ENCODE data around the gene LARP4.
"Not testable (repeated sequence)": the region's sequence is repeated elsewhere in the genome, so short reads cannot be mapped to it uniquely, and the experiment has no call there.

The LARP4 gene

DNA sequence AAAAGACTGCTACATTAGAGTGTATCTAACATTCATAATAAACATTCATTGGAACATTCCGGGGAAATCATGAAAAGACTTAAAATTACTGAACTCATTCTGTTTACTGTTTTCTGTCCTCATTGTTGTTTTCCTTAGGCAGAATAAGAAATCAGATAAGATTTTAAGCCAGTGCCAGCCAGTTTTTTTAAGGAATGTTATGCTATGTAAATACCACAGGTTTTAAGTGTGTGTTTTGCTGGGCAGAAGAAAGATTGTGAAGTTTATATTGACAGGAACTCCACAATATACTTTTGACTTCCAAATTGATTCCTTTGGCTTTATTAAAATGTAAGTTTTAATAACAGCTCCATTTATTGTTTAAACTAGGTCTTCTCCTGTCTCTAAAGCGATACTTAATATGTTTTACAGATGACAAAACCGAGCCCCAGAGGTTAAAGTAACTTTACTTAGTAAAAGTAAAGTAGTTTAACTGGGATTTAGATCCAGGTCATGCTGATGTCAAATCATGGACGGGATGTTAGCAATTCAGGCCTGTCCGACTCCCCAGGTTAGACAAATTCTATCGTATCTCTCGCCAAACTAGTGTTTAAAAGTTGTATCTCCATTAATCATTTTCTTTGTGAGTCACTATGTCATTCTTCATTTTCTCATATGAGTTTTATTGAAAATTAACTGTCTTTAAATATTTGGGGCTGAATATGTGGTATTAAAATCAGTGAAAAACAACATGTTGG lies 1.7 kb downstream of the LARP4 start:
- no peak for DNase-seq

DNA sequence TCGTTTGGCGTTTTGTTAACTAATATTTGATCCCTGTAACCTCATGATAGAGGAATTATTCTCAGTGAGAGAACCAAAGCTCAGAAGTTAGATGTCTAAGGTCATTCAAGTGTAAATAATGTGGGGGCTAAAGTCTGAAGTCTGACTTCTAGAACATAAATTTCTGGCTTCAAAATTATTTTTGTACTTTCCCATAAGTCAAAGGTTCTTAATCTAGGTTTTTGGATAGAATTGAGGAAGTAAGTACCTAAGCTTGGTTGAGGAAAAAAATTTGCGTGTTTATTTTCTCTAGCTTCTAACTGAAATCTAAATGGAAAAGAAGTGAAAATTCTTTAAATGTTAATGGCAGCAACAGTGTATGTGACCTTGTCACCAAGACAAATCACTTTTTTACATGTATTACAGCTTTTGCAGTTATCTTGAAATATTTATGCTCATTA lies 2.3 kb downstream of the LARP4 start:
- no peak for DNase-seq

DNA sequence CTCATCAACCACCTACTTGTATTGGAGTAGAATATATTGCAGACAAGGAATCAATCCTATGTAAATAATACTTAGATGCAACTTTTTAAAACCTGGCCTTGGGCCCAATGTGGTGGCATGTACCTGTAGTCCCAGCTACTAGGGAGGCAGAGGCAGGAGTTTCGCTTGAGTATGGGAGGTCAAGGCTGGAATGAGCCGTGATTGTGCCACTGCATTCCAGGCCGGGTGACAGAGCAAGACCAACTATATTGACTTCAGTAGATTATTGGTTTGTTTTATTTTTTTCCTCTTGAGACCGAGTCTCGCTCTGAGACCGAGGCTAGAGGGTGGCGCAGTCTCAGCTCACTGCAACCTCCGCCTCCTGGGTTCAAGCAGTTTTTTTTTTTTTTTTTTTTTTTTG lies 3.6 kb downstream of the LARP4 start:
- DNase-seq = no peak

DNA sequence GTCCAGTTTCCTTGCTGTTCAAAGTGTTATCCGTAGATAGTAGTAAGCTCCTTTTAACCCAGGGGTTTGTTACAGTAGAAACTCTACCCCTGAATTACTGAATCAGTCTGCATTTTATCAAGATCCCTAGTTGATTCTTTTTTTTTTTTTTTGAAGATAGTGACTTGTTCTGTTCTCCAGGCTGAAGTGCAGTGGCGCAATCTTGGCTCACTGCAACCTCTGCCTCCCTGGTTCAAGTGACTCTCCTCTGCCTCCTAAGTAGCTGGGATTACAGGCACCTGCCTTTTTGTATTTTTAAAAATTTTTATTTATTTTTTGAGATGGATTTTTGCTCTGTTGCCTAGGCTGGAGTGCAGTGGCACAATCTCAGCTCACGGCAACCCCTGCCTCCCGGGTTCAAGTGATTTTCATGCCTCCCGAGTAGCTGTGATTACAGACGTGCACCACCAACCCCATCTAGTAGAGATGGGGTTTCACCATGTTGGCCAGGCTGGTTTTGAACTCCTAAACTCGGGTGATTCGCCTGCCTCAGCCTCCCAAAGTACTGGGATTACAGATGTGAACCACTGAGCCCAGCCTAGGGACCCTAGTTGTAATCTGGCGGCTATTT lies 10.5 kb downstream of the LARP4 start:
- no peak for DNase-seq

DNA sequence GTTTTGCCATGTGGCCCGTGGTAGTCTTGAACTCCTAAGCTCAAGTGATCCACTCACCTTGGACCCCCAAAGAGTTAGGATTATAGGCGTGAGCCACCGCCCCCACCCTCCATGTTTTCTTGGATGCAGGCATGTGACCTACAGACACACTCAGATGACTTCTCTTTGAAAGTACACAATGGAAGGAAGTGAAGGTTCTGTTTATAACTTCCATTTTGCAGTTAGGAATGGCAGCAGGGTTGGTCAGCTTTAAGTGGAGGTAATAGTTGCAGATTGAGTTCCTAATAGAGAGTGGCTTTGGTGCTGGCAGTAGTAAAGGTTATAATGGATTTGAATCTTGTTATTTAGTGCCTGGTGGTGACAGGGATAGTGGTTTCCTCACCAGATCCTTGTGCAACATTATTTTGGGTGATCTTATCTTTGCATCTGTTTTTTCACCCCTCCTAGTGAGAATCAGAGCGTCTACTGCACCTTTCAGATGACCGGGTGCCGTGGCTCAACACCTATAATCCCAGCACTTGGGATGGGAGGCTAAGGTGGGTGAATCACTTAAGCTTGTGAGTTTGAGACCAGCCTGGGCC lies 15.3 kb downstream of the LARP4 start:
- no peak for DNase-seq

DNA sequence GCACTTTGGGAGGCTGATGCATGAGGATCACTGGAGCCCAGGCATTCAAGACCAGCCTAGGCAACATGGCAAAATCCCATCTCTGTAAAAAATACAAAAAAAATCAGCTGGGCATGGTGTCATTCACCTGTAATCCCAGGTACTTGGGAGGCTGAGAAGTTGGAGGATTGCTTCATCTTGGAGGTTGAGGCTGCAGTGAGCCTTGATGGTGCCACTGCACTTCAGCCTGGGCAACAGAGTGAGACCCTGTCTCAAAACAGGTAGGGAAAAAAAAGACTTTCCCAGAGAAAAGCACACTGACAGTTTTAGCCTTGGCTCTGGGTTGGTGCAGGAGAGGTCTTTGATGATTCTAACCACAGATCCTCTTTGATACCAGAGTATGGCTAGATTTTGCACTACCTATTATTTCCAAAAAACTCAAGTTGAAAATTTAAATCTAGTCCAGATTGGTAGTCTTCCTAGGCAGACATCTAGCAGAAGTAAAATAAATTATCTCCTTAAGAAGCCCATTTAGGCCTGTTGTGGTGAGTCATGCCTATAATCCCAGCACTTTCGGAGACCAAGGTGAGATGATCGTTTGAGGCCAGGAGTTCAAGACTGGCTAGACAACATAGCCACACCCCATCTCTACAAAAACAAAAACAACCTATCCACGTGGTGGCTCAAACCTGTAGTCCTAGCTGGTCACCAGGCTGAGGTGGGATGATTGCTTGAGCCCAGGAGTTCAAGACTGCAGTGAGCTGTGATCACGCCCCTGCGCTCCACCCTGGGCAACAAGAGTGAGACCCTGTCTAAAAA lies 18.6 kb downstream of the LARP4 start:
- DNase-seq = no peak

DNA sequence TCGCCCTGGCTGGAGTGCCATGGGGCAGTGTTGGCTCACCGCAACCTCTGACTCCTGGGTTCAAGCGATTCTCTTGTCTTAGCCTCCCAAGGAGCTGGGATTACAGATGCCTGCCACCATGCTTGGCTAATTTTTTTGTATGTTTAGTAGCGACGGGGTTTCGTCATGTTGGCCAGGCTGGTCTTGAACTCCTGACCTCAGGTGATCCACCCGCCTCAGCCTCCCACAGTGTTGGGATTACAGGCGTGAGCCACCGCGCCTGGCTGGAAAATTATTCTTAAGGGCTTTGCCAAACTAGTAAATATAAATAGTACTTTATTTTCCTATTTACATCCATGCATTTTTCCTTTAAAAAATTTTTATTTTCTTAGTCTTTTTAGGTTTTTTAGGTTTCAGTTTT lies 22.2 kb downstream of the LARP4 start:
- DNase-seq = not testable (repeated sequence)

DNA sequence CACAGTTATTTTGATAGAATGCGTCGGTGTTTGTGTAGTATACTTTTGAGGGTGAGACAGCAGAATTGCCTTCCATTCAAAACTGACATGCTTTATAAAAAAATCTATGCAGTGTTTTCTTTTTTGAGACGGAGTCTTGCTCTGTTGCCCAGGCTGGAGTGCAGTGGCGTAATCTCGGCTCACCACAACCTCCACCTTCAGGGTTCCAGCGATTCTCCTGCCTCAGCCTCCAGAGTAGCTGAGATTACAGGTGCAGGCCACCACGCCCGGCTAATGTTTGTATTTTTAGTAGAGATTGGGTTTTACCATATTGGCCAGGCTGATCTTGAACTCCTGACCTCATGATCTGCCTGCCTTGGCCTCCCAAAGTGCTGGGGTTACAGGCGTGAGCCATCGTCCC lies 22.7 kb downstream of the LARP4 start:
- DNase-seq = not testable (repeated sequence)

DNA sequence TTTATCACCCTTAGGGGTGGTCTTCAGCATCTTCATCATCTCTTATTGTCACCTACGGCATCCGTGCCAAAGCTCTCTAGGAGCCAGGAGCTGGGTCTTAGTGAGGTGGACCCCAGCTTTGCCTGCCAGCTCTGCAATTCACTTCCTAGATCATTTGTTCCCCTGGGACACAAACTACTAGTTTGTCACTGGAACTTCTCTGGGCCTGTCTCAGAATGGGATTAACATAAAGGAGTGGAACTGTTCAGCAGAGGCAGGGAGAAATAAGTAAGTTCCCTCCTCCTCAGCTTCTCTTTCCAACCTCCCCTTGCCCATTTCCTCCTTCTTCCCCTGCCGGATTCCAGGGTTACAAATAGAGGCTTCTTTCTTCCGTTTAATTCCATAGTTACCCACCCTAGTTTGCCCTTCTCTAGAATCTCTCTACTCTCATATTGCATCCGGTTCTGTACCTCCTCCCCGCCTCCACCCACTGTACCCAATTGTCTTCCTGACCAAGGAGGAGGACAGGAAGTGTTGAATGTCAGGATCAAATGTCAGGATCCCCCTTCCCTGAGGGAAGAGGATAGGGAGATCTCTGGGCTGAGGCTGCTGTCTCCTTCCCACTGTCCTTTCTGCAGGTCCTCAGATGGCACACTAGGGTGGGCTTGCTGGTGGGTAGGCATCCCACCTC lies 25.0 kb downstream of the LARP4 start:
- peak; percentile 40 for DNase-seq

DNA sequence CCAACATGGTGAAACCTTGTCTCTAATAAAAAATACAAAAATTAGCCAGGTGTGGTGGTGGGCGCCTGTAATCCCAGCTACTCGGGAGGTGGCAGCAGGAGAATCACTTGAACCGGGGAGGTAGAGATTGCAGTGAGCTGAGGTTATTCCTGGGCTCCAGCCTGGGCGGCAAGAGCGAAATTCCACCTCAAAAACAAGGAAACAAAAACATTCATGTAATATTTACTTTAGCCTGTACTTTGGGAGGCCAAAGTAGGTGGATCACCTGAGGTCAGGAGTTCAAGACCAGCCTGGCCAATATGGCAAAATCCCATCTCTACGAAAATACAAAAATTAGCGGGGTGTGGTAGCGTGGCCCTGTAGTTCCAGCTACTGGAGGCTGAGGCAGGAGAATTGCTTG lies 31.0 kb downstream of the LARP4 start:
- DNase-seq = not testable (repeated sequence)

DNA sequence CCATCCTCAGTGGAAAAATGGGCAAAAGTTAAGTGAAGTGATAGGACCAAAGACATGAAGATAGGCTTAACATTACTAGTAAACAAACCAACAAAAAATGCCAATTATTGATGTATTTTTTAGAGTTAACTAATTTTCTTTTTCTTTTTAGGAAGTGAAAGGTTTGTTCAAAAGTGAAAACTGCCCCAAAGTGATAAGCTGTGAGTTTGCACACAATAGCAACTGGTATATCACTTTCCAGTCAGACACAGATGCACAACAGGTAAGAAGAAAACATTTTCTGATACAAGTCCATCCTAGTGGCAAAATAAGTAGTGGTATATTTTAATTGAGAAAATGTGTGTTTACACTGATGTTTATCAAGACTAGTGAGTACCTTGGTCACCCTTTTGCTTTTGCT lies 39.6 kb downstream of the LARP4 start:
- no peak for DNase-seq

DNA sequence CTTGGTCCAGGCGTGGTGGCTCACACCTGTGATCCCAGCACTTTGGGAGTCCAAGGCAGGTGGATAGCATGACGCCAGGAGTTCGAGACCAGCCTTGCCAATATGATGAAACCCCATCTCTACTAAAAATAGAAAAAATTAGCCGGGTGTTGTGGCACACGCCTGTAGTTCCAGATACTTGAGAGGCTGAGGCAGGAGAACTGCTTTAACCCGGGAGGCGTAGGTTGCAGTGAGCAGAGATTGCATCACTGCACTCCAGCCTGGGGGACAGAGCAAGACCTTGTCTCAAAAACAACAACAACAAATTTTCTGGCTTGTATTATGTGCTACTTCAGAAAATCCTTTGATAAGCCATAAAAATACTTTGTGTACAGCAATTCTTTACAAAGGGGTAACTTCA lies 41.1 kb downstream of the LARP4 start:
- no peak for DNase-seq

DNA sequence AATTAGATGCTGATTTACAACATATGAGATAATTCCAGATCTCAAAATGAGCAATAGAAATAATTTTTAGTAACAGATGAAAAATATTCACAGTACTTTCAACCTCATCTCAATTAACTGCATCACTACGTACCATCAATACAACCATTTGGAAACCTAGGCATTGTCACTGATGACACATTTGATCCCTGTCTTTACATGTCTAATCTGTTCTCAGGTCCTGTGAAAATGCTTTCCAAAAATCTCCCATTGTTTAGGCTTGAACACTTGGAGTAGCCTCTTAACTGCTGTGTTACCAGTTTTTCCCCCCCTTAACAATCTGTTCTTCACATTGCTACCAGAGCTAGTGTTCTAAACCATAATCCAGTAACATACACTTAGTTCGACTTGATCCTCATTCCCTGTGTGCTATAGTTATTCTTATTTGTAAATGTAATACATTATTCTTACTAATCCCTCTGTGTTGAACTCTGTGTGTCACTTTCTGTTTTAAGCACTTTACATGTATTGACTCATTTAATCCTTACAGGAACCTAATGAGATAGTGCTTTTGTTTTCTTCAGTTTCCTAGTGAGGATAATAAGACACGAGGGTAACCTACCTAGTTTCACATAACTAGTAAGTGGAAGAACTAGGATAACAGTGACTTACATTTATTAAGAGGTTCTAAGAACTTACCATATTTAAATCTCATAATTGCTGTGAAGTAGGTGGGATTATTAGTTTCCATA lies 41.7 kb downstream of the LARP4 start:
- no peak for DNase-seq

DNA sequence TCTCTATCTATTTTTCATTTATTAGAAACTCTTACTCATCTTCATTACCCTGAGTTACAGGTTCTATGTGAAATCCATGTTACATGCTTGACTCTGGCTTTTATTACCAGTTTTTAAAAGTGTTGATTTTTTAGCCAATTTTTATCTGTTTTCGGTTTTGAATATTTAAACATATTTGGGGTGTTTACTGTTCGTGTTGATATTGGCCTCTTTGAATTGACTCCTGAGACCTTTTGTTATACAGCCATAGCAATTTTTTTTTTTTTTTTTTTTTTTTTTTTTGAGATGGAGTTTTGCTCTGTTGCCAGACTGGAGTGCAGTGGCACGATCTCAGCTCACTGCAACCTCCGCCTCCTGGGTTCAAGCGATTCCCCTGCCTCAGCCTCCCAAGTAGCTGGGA lies 49.0 kb downstream of the LARP4 start:
- not testable (repeated sequence) for DNase-seq

DNA sequence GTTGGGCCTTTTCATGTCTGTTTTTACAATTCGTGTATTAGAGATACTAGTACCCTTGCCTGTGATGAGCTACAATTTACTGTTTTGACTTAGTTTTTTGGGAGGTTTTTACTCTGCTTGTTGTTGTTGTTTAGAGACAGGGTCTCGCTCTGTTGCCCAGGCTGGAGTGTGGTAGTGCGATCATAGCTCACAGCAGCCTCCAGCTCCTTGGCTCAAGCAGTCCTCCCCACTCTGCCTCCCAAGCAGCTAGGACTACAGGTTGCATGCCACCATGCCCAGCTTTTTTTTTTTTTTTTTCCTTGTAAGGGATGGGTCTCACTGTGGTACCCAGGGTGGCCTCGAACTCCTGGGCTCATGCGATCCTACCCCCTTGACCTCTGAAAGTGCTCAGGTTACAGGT lies 52.1 kb downstream of the LARP4 start:
- no peak for DNase-seq

DNA sequence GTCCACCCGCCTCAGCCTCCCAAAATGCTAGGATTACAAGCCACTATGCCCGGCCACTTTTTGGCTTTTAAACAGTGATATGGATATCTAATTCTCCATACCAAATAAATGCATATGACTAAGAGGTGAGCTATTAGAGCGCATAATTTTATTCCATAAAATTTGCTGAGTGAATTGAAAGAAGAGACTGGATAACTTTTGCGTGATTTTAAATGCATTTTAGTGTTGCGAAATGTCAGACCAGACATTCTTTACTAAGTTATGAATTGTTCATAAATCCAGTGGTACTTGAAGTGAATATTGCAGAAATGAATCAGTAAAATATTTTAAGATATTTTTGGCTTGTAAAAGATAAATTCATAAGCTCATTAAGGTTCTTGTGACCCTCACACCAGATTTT lies 53.2 kb downstream of the LARP4 start:
- no peak for DNase-seq

DNA sequence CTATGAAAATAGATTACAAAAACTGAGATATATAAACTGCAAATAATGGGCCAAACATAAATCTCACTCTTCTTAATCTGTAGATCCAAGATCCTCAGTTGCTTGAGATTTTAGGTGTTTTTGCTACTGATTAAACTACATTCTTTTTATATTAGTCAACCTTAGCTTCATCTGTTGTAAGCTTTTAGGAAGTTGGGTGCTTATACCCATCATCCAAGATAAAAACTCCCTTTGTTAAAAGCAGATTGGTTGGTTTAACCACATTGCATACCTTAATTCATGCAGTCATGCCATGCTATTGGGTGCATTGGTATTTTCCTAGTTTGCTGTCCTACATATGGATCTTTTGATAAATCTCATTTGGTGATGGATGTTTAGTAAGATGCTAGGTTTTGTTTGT lies 57.9 kb downstream of the LARP4 start:
- no peak for DNase-seq

DNA sequence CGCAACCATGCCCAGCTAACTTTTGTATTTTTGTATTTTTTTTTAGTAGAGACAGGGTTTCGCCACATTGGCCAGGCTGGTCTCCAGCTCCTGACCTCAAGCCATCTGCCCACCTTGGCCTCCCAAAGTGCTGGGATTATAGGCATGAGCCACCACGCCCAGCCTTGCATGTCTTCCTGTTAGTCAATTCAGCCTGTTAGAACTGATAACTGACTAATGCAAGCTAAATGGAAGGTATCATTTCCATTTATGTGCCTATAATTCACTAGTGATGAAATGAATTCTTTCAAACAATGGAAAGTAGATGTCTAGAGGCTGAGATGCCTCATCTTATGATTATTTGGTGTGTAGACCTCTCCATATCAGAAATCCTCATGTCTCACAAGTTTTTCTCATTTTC lies 66.8 kb downstream of the LARP4 start:
- no peak for DNase-seq

DNA sequence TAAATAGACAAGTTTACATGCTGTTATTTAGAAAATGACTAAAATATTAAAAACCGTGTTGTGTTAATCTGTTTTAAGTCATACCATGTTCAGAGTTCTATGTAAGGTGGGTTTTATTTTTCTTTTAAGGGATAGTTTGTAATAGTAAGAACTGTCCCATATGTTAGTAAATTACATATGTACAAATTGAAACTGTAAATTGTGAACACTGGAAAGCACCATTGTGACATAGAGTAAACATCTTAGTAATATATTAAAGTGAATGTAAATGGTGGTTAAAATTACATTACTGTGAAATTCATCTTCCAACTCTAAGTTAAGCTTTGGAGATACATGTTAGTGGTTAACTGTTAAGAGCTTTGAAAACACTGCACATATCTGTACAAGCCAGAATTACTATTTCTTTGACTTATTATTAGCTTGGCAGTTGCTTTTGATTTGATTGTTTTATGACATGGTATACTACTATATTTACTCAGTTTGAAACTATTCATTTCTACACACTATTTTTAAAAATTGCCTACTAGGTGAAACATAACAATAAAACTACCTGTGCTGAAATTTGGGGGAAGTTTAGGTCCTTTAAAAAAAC lies 76.7 kb downstream of the LARP4 start:
- no peak for DNase-seq

DNA sequence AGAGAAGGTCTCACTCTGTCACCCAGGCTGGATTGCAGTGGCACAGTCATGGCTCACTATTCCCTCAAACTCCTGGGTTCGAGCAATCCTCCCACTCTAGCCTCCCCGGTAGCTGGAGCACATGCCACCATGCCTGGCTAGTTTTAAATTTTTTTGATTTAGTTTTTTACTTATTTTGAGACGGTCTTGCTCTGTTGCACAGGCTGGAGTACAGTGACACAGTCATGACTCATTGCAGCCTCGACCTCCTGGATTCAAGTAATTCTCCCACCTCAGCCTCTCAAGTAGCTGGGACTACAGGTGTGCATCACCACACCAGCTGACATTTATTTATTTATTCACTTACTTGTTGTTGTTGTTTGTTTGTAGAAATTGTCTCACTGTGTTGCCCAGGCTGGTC lies 81.9 kb downstream of the LARP4 start:
- no peak for DNase-seq

DNA sequence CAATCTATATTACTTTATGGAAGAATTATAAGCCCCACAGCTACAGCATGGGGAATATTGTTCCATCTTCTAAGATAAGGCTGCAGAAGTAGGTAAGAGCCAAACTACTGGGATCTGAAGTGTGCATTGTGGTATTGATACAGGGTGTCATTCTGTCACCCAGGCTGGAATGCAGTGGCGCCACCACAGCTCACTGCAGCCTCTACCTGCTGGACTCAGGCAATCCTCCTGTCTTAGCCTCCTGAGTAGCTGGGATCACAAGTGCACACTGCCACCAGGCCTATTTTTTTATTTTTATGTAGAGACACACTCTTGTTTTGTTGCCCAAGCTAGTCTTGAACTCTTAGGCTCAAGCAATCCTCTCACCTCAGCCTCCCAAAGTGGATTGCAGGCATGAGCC lies 82.8 kb downstream of the LARP4 start:
- DNase-seq = no peak

DNA sequence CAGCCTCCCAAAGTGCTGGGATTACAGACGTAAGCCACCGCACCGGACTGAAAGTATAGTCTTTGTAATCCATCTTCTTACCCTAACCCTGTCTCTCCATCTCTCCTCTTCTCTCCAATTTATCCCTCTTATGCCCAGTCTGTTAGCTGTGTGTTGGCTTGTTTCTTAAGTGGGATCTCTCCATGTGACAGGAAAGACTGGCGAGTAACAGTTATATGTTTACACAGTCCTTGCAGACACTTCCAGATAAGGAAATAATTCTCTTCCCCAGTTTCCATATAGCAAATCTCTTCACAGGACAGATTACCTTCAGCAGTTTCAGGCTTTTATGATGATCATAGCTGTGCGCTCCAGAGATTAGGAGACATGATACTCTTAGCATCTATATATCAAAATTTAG lies 88.1 kb downstream of the LARP4 start:
- DNase-seq = no peak

Measured in NCI-H510A treated with DMSO at 0.1 percent for 48 hours (cell line).